Esophagus (tissue), 2 donors: ENCODE data around the gene NOL9. TPM values are rescaled to one million over a fixed set of nuclear protein-coding genes. Genes with fewer than 3 reads are reported as not detected.

Experiments used
- H3K27ac ChIP-seq, 2 donors: one replicate each; pipeline ENCODE4 v1.5.1; 2013; ENCODE audit warnings: low read depth in 2 of 2, mild to moderate bottlenecking in 2 of 2, inconsistent platforms in 1 of 2, low read length in 1 of 2, moderate library complexity in 1 of 2
- H3K27me3 ChIP-seq, 2 donors: one replicate each; pipeline ENCODE4 v1.6.1; 2013; ENCODE audit warnings: low read length in 2 of 2, control low read depth in 1 of 2, mild to moderate bottlenecking in 1 of 2; ENCODE audit not compliant: insufficient read depth in 2 of 2, control insufficient read depth in 1 of 2
- H3K36me3 ChIP-seq, 2 donors: one replicate each; pipeline ENCODE4 v1.6.1; 2013; ENCODE audit warnings: low read length in 1 of 2; ENCODE audit not compliant: control insufficient read depth in 2 of 2, insufficient read depth in 2 of 2
- H3K4me1 ChIP-seq, 2 donors: one replicate each; pipeline ENCODE4 v1.6.1; 2013; ENCODE audit warnings: low read length in 1 of 2; ENCODE audit not compliant: control insufficient read depth in 2 of 2, insufficient read depth in 2 of 2
- H3K4me3 ChIP-seq, 2 donors: one replicate each; pipeline ENCODE4 v1.5.1; 2013; ENCODE audit warnings: low read length in 2 of 2, mild to moderate bottlenecking in 2 of 2, low read depth in 1 of 2, moderate library complexity in 1 of 2
- H3K9me3 ChIP-seq, 2 donors: one replicate each; pipeline ENCODE4 v1.6.1; 2013; ENCODE audit warnings: mild to moderate bottlenecking in 2 of 2, low read depth in 1 of 2, low read length in 1 of 2, moderate library complexity in 1 of 2; ENCODE audit not compliant: control insufficient read depth in 2 of 2, insufficient read depth in 1 of 2
- WGBS, 2 donors: extraction: QIAGEN DNeasy Blood & Tissue Kit; methylation state at CpG; one replicate each; pipeline ENCODE4 v1.1.7; 2013; 5-methylcytosine and 5-hydroxymethylcytosine counted together
- polyA plus RNA-seq, 2 donors: library from polyadenylated mRNA; stranded (reverse); fragments of 200-250 nt; gene quantifications; one replicate each; pipeline ENCODE4 v1.2.3, GENCODE V29; 2013
- donor health status: healthy with polysubstance abuse.
- donor health status: Bipolar disorder and iron deficiency.

NOL9 gene
- polyA plus RNA-seq, 2 donors = 3.8 to 5.7 TPM

DNA sequence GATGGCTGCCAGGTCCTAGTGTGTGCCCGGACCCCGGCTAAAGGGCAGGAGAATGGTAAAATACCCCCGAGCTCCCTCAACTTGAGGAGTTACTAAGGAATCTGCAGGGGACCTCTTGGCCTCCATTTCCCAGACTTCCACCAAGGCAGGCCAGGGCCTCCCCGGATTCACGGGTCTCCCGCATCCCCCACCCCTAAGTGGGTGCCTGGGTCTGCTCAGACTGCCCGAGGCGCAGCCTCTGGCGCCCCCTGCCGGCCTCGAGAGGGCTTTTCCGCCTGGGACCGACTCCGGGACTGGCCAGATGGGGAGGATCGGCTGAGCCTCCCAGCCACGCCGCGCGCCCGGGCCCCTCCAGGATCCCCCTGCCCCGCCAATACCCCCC, 64.5 kb downstream of the NOL9 start:
- Histone ChIP-seq H3K4me3 (peak overlapping the region; percentile 67 to 81), H3K9me3 (no peaks in the 10 kb centered on the region), H3K27me3 (no peaks in the 10 kb centered on the region), H3K36me3 (no peaks in the 10 kb centered on the region), H3K27ac (peak overlapping the region; percentile 95 to 98), H3K4me1 (peaks cover 3 to 19% of the 10 kb centered on the region in 2 donors)
- WGBS, 2 donors = 8 to 12% methylated on average over 18 to 21 of the region's 21 CpGs

DNA sequence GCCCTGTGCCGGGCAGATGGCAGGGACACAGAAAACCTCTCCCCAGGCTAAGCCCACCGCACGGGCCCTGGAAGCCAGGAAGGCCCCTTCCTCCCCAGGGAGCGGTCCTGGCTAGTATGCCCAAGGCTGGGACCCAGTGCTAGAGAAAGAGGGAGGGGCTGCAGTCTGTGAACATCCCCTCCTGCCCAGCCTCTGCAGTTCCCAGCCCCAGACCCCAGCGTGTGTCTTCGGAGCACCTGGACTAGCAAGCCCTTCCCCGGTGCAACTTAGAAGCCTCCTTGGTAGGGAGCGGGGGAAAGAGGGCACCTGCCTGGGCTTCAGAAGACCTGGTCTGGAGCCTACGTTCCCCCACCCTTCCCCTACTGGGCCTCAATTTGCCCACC, 64.9 kb downstream of the NOL9 start:
- 51 to 64% methylated on average over 9 of the region's 9 CpGs for WGBS, 2 donors
- Histone ChIP-seq H3K9me3 (no peaks in the 10 kb centered on the region), H3K4me1 (peaks cover 3 to 19% of the 10 kb centered on the region in 2 donors), H3K36me3 (no peaks in the 10 kb centered on the region), H3K4me3 (peak overlapping the region; percentile 67 to 81), H3K27ac (peak overlapping the region; percentile 95 to 98), H3K27me3 (no peaks in the 10 kb centered on the region)

DNA sequence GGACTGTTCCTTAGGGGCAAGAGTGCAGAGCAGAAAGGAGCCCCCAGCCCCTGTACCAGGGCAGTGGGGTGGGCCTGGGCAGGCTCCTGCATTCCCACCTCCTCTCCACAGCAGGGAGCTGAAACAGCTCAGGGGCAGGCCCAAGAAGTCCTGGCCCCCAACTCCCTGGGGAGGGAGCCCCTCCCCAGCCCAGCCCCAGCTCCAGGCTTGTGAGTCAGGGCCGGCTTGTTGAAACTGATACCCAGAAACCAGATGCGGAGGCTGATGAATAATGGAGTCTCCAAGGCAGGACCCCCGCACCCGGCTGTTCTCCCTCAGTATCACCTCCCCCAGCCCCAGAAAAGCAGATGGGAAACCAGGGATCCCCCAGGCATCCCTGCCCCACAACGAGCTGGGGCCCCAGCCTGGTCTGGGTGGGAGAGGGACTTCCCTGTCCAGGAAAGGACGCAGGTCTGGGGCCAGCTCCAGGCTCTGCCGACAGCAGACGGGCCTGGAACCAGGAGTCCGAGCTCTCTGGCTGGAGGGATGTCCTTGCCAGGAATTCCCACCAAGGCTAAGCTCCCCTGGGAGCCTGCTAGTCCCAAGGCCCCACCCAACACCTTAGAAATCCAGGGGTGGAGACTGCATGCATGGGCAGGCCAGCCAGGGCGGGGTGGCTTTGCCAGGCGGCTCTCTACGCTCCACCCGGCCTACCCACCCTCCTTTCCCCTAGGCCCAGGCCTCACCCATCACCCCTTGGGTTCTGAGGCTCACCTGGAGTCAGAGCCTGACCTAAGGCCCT, 65.5 kb downstream of the NOL9 start:
- no peaks in the 10 kb centered on the region for H3K27me3 ChIP-seq
- no peaks in the 10 kb centered on the region for H3K9me3 ChIP-seq
- WGBS, 2 donors = 50% methylated on average over 13 of the region's 13 CpGs
- peak overlapping the region; percentile 95 to 98 for H3K27ac ChIP-seq
- H3K36me3 ChIP-seq = no peaks in the 10 kb centered on the region
- H3K4me1 ChIP-seq = peaks cover 3 to 19% of the 10 kb centered on the region in 2 donors
- H3K4me3 ChIP-seq = peak overlapping the region; percentile 67 to 81

DNA sequence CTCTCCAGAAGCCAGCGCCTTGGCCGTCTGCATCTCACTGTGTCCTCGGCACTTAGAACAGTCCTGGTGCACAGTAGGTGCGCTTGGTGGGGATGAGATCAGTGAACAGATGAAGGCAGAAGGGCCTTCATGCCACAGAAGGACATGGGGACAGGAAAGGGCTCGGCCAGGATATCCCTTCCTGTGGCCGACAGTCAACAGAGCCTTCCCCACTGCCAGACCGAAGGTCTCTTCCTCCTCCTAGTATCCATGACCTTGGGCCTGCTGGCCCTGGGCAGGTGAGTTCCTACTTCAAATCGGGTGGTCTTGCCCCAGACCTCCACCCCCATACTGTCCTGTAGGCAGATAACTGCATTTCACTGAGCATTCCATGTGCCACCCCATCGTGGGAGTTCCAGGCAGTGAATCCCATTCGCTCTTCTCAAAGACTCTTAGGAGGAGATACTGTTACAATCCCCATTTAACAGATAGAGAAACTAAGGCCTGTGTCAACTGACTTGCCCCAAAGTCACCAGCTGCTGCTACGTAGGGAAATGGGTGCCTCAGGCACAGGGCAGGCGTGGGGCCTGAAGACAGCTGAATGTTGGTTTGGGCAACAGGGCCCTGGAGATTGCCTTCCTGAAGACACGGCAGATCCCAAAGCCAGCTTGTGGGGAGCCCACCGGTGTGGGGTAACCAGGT, 66.4 kb downstream of the NOL9 start:
- peak overlapping the region; percentile 95 to 98 for H3K27ac ChIP-seq

DNA sequence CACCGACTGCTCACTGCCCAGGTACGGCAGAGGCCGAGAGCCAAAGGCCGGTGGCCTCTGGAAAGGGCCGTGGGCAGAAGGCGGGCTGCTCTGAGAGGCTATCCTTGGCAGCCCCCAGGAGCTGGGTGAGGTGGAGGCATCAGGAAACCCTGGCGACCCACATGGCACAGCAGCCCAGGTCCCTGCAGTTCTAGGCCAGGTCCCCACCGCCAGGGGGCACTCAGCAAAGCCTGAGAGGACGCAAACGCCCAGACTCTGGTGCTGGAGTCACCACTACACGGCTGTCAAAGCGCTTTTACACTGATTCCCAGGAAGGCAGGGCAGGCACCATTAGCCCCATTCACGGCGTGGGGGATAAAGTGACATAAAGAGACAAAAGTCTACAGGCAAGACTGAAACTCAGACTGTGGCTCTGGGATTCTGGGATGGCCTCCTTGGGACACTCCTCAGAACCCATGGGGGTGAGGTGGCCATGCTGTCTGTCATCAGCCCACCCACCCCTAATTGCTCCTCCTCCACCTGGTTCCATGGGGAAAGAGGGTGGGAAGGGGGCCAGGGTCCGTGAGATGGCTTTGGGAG, 67.8 kb downstream of the NOL9 start:
- WGBS, 2 donors = 3 to 4% methylated on average over 15 of the region's 15 CpGs
- H3K4me1 ChIP-seq = peaks cover 3 to 13% of the 10 kb centered on the region in 2 donors
- no peaks in the 10 kb centered on the region for H3K27me3 ChIP-seq
- H3K27ac ChIP-seq = peak overlapping the region; percentile 49 to 80
- H3K4me3 ChIP-seq = peak overlapping the region in 1 of 2 donors; percentile 49
- no peaks in the 10 kb centered on the region for H3K36me3 ChIP-seq
- no peaks in the 10 kb centered on the region for H3K9me3 ChIP-seq

More for the DNA sequence above, 66.4 kb downstream of the NOL9 start:
- H3K36me3 ChIP-seq = no peaks in the 10 kb centered on the region
- H3K9me3 ChIP-seq = no peaks in the 10 kb centered on the region
- WGBS, 2 donors = 79 to 85% methylated on average over 14 of the region's 14 CpGs
- no peak overlapping the region for H3K4me3 ChIP-seq
- no peaks in the 10 kb centered on the region for H3K27me3 ChIP-seq
- H3K4me1 ChIP-seq = peaks cover 3 to 19% of the 10 kb centered on the region in 2 donors

DNA sequence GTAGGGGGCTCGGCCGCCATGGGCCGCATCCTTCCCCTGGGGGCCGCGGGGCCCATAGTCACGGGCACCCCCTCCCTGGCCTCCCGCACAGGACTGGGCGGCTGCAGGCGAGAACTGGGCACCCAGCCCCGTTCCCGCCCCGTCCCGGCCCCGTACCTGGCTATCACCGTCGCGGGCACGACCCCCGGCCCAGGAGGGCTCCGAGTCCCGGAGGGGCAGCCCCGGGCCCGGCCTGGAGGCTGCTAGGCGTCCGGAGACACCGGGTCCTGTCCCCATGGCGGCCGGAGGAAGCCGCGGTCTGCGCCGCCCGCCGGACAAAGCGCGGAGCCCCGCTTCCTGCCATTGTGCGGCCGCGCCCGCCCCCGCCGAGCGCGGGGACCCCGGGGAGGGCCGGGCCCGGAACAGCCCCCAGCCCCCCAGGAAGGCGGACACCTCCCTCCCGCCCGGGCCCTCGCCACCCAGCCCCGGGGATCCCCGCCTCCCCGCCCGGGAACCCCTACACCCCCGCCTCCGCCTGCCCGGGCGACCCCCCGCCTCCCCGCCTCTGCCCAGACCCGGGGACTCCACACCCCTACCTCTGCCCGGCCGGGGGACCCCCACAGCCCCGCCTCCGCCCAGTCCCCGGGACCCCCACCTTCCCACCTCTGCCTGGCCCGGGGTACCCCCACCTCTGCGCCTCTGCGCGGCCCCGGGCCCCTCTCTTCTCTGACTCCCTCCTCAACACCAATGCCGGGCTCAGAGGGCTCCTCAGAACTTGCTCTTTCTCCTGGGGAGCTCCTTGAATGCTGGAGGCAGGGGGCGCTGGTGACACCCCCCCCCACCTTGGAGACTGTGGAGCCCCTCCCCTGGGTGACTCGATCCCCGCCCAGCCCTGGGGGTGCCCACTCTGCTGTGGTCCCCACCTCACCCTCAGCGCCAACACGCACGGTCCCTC, 68.9 kb downstream of the NOL9 start:
- Histone ChIP-seq H3K36me3 (no peaks in the 10 kb centered on the region), H3K4me3 (peak overlapping the region; percentile 41 to 49), H3K9me3 (no peaks in the 10 kb centered on the region), H3K27ac (no peak overlapping the region), H3K27me3 (no peaks in the 10 kb centered on the region), H3K4me1 (peaks cover 3 to 13% of the 10 kb centered on the region in 2 donors)
- WGBS, 2 donors = 1 to 3% methylated on average over 63 to 80 of the region's 80 CpGs

DNA sequence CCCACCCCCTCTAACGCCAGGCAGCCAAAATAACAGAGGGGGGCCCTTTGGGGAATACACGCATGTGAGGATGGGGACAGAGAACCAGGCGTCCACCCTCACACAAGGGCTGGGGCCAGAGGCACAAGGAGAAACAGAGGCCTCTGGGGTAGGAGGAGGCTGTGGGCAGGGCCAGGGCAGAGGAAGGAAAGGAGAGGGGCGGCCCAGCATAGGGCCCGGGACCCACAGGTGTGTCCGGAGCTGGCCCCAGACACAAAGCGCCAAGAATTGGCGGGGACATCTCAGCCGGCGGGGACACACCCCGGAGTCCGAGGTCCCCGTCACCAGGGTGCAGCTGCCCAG, 69.5 kb downstream of the NOL9 start:
- Histone ChIP-seq H3K4me3 (peak overlapping the region; percentile 41 to 49), H3K4me1 (peaks cover 3 to 13% of the 10 kb centered on the region in 2 donors), H3K27ac (no peak overlapping the region), H3K36me3 (no peaks in the 10 kb centered on the region), H3K27me3 (no peaks in the 10 kb centered on the region), H3K9me3 (no peaks in the 10 kb centered on the region)
- WGBS, 2 donors = 17 to 29% methylated on average over 7 to 13 of the region's 13 CpGs

DNA sequence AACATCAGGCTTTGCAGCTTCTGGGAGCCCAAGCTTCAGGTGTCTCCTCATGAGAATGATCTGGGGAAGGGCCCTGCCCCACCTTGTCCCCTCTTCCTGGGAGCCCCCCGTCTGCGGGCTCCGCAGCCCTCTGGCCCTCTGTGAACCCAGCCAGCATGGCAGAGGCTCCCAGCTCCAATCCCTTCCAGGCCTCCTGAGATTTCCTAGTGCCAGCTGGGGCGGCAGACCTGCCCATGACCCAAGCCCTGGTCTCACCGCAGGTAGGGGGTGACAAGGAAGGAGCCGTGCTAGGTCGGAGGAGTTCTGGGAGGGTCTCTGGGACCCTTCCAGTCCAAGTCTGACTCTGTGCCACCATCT, 70.6 kb downstream of the NOL9 start:
- Histone ChIP-seq H3K36me3 (no peaks in the 10 kb centered on the region), H3K9me3 (no peaks in the 10 kb centered on the region), H3K4me1 (peaks cover 3 to 13% of the 10 kb centered on the region in 2 donors), H3K27ac (peak overlapping the region in 1 of 2 donors; percentile 23), H3K4me3 (no peak overlapping the region), H3K27me3 (no peaks in the 10 kb centered on the region)
- 93 to 96% methylated on average over 7 of the region's 7 CpGs for WGBS, 2 donors
